ENCODE results near the gene SLF2.
"Not testable (repeated sequence)": the region's sequence is repeated elsewhere in the genome, so short reads cannot be mapped to it uniquely, and the experiment has no call there.

Gene SLF2

DNA sequence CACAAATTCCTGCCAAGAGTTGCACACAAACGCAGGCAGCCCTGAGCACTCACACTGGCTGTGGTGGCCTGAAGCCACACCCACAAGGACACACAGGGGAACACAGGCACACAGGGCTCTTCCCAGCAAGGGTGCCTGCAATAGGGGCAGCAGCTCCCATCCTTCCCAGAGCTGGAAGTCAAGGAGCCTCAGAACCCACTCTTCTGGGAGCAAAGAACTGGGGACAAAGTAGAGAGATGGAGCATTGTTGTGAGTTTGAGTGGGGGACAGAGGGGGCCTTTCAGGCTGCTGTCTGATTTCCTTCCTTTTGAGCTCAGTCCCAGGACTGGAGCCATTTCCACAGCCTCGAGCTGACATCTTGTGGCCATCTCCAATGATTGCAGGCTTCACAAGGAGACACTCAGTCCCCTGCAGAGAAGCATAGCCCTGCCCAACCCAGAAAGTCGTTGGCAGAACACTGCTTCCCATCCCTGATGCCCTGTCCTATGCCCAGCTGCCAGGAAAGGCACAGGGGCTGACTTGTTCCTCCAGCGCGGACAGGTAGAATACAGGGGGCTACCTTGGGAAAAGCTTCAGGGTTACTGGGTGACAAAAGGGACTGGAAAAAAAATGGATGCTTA lies 34.4 kb upstream of the SLF2 start:
- DNase-seq, result no peak

DNA sequence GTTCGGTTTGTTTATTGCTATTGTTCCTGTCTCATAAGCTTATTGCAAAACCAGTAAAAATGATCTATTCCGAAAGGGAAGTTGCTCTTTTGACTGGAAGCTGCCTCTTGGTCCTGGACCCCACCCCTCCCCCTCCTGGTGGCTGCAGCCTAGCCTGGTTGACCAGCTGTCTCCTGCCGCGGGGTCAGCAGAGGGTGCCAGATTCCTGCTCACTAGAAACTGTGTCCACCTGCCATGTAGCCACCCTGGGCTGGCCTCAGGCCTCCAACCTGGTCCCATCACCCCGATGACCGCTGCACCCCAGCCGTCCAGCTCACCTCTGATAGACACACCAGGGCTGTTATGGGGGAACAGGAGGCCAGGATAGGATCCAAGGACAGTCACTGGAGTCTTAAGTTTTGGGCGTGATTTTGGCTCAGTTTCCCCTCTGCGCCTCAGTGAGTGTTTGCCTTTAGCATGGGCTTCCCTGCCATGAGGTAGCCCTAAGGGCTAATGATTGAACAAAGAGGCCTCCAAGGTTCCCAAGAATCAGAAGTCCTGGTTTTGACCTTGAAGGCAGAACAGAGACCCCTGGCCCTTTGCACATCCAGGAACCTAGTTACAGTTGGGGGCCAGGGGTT lies 32.9 kb upstream of the SLF2 start:
- DNase-seq, result no peak

DNA sequence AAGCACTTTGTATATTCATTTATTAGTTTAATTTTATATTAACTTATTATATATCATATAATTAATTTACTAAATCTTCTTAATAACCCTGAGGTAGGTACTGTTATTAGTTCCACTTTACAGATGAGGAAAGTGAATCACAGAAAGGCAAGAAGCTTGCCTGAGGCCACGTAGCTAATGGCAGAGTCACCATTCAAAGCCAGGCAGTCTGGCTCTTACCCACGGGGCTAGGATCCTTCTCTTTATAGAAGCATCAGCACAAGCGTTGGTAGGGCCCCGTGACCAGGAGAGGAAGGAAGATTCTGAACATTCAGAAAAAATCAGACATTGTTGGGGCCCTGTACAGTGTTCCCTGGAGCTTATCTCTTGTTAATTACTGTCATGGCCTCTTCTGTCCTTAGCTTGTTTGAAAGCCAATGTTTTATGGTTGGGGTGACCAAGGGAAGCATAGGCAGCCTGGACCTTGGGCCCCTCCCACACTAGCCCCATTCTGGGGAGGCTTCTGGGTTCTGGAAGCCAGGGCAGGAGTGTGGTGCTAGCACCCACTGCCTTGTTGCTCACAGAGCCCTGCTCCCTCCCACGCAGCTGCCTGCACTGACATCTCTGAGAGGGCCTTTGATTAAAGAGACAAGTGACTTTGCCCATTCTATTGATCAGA lies 31.1 kb upstream of the SLF2 start:
- no peak for DNase-seq

DNA sequence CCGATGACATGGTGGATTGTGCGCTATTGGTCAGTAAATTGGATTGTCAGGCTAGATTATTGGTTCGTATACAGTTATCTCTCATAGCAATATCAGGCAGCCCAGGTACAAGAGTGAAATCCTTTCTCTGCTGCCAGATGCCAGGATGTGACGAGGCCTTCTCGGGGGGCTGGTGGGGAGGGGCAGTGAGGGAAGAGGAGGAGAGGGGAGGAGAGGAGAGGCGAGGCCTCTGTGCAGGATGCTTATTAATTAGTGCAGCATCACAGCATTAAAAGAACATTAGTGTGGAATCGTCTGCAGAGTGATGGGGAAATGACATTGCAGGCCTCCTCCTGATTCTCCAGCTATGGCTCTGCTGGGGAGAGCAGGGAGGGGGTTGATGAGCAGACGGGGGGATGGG lies 30.5 kb upstream of the SLF2 start:
- DNase-seq, result no peak

DNA sequence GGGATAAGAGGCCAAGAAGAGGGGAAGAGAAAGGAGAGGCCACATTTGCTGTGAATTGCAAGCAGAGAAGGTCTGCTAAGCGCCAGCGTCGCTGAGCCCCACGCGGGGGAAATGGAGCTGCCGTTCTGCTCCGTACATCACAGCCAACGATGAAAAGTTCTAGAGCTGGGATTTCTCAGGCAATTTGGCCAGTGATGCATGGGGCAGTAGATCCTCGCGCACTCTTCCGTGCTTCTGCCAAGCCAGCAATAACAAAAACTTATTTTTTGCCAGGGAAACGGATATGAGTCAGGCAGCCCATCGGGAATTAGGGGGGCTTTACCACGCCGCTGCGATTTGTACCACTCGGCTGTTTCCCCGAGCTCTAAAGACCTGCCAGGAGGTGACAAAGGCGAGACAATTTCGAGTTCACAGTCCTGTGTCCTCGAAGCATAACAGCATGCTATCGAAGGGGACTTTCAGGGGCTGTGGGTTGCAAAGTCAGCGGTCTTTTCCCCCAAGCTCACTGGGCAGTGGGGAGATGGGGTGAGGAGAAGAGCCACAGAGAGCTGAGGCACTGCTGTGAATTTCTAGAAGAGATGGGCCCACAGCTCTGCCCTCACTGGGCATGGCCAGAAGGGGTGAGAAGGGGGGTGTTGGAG lies 30.0 kb upstream of the SLF2 start:
- DNase-seq, result no peak

DNA sequence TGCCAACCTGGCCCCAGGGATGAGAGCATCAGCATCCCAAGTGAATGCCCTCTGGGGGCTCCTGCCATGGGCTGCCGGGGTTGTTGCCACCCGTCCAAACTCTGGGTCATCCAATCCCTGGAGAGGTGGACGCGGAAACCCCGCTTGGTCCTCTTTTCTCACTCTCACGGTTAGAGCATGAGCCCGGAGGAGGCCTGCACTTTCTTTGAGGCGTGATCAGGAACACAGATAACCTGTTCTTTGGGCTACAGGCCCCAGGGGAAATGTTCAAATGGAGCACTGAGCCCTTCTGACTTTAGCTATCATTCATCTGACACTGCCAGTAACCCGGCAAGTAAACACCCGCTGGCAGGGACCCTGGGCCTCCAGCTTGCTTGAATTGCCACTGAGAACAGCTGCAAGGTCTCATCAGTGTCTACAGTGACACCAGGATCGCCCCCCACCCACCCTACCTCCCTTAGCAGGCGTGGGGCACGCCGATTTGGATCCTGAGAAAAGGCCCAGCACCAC lies 29.4 kb upstream of the SLF2 start:
- no peak for DNase-seq

DNA sequence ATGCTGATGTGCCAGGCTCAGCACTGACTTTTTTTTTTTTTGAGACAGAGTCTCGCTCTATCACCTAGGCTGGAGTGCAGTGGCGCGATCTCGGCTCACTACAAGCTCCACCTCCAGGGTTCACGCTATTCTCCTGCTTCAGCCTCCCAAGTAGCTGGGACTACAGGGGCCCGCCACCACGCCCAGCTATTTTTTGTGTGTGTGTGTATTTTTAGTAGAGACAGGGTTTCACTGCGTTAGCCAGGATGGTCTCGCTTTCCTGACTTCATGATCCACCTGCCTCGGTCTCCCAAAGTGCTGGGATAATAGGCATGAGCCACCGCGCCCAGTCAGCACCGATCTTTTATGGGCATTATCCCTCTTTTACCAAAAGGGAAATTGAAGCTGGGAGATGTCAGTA lies 27.2 kb upstream of the SLF2 start:
- DNase-seq, result not testable (repeated sequence)

DNA sequence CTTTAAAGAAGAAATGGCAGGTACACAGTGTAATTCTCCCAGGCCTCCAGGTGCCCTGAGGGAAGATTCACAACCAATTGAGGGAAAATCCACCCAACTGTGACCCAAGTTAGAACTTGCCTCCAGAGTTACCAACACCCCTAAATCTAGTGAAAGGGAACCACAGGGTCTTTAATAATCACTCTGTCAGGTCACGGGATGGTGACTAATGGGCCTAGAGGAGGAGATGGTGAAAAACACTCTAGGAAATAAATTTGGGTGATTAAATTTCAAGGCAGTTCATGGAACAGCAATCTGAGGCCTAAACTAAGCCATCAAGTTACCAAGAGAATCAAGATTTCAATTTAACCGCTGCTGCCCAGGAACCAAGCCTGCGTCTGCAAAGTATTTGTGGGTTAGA lies 26.7 kb upstream of the SLF2 start:
- no peak for DNase-seq

DNA sequence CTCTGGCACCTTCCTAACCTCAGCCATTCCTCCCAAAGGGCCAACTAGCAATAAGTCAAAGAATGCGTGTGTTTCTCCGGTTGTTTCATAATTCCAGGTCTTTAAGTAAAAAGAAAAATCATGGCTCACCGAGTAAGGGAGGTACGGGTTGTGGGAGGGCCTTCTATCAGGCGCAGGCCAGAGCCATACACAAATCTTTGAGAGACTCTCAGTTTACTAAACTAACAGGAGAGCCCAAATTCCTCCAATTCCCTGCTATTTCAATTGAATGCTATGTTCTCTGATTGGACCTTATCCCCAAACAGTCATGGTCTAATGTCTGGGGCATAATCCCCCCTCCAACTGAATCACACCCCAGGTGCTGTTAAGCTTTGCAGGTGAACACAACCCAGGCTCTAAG lies 26.2 kb upstream of the SLF2 start:
- DNase-seq, result no peak

DNA sequence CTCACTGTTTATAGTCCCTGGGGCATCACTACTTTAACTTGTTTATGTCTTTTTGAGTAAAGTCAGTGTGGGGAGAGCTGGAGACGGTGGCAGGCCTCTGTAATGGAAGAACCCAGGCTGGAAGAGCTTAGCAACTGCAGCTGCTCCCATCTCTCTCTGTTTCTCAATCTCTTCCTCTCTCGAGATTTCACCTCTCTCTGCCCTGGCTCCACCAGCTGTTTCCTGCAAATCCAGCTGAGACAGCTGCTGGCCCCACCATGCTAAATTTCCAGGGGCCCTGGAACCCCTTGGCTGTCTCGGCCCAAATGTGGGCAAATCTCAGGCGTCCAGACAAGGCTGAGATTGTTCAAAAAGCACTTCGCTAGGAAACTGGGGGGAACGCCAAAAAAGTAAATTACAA lies 25.8 kb upstream of the SLF2 start:
- DNase-seq, result no peak

DNA sequence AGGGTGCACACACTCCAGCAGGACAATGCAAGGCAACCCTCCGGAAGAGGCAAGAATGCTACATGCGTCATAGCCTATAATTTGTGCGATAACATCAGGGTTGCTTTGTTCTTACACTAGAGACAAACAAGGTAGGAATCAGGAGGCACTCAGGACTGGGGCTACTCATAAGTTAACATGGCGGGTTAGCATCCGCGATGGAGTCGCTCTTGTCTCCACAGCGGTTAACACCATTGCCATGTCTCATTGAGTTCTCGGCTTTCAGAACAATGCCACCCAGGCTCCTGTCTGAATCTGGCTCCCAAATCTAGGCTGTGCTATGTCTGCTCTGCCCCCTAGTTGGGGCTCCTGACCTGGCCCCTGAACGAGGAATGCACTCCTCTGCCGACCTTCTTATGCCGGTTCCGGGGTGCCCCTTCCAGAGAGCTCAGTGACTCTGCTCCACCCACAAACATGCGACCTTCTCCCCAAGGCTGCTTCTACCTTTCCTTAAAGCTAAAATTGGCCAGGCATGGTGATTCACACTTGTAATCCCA lies 24.9 kb upstream of the SLF2 start:
- DNase-seq, result no peak

DNA sequence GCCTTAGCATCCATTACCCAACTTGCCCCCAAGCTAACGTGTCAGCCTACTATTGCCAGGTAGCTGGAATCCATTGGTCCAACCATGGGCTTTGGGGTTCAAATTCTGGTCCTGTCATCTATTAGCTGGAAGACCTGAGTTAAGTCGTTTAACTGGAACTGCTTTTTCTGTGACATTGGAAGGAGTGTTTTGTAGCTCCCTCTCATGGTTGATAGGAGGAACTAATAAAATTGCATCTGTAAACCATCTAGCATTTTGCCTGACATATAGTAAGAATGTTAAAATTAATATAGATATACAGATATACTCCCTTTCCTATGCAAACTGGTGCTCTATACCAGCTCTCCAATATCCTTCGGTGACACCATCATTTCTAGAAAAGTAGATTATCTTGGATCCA lies 23.8 kb upstream of the SLF2 start:
- no peak for DNase-seq

DNA sequence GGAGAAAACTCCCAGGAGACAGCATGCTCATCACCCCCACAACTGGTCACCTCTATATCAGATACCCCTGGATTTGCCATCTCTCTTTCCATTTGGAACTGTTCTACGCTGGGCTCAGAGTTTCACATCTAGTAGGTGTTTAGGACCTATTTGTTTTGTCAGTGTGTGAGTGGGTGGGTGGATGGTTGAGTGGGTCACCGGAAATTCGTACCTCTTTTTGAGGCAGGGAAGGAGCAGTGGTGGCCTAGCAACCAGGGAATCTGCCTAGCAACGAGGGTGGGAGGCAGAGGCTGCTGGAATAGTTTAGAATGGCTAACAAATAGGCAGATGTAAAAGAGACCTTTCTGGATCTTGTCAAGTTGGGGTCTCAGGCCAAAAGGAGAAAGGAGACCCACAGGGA lies 23.2 kb upstream of the SLF2 start:
- DNase-seq, result no peak

DNA sequence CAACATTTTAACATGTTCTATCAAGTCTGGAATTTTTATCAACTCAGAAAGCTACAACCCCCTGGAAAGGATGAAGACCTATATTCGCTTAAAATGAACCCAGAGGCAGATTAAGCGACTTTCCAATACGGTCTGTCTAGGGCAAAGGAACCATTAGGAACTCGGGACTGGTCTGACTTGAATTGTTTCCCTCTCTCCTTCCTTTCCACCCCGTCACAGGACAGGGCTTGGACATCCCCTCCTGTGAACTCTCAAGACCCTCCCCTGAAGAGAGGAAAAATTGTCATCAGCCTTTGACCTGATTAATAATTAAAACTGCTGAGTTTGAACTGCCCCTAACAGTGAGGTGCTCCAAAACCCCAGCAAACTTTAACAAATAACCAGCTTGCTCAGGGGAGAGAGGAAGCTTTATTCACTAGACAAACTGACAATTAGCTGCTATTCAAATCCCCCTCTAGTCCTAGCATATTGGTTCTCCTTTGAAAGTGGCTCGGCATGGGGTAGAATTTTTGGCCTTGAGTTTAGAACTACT lies 22.6 kb upstream of the SLF2 start:
- no peak for DNase-seq

DNA sequence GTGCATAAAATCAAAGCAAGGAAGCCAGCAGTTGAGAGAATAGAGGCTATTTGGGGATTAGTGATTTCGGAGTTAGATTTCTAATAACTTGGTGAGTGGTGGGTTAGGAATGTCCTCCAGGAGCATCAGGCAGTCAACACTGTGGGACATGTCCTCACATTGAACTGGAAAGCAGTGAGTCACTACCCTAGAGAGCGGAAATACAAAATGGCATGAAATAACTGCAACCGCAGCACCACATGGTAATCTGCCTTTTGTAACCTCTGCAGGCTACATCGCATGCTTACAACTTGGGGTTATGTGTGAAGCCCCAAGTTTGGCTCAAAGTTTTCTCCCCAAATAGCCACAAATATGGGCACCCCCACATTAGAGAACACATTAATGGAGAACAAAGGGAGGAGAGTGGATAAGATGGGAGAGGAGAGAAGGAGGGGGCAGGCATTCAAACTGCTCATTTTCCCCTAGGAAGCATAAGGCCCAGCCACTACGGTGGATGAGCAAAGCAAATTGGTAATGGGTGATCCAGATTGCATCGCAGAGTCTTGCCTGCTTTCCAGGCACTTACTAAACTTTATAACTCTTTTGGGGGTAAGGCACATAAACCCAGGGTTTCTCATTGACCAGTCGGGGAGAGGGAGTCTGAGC lies 22.0 kb upstream of the SLF2 start:
- no peak for DNase-seq

DNA sequence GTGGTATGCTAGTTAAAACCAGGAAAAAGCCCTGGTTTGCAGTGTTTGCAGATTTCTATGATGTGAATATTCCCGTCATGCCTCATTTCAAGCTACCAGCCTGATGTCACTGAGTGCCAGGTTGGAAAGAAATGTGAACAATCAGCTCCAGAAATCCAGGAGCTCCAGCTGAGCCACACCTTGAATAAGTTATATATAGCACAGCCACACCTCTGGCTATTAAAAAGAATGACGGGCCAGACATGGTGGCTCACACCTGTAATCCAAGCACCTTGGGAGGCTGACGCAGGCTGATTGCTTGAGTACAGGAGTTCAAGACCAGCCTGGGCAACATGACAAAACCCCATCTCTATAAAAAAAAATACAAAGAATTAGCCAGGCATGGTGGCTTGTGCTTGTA lies 18.7 kb upstream of the SLF2 start:
- no peak for DNase-seq

DNA sequence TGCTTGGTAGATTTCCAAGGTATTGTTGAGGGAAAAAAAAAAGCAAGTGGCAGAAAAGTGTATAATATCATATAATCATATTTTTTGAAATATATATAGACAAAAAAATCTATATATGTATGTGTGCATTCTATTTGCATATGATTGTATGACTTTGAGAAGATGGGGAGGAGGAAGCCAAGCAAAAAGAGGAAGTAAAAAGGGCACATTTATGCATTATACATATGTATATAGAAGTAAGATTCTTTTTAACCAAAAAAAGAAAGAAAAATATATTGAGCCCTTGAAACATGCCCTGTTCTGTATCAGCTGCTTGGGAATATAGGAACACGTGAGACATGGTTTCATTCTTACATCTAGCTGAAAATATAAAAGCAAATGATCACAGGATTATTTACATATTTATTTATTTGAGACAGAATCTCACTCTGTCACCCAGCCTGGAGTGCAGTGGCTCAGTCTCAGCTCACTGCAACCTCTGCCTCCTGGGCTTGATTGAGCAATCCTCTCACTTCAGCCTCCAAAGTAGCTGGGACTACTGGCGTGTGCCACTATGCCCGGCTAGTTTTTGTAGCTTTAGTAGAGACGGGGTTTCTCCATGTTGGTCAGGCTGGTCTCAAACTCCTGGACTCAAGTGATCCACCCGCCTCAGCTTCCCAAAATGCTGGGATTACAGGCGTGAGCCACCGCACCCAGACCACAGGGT lies 18.0 kb upstream of the SLF2 start:
- DNase-seq, result no peak

DNA sequence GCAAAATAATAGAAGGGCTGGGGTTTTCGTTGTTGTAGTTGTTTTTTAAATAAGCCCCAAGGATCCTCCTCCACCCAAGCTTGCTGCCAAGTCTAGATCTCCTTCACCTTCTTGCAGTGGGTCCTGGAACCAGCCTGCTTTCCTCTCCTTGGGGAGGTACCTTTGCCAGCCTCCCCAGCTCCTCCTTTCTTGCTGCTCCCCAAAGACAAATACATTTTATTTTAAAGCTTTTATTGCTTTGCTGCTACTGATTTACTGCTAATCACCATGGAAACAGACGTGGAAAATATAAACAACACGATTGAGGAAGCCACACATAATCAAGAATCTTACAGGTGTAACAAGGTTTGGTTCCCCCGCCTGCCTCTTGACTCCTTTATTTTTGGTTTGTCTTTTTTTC lies 17.4 kb upstream of the SLF2 start:
- no peak for DNase-seq

DNA sequence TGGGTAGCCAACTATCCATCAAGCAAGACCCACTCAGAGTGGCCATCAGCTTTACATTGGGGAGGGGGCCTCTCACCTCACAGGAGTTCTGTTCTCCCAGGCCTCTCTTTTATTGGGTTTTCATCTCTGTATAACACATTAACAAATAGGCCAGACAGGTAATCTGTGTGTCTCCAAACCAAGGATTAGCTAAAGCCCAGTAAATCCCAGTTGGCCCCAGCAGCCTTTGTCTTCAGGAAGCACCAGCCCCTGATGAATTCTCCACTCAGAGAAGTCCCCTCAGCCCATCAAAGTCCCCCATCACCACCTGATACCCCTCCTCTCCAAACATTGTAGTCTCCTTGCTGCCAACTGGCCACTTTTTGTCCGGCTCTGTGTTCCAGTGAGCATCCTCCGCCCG lies 16.9 kb upstream of the SLF2 start:
- no peak for DNase-seq

DNA sequence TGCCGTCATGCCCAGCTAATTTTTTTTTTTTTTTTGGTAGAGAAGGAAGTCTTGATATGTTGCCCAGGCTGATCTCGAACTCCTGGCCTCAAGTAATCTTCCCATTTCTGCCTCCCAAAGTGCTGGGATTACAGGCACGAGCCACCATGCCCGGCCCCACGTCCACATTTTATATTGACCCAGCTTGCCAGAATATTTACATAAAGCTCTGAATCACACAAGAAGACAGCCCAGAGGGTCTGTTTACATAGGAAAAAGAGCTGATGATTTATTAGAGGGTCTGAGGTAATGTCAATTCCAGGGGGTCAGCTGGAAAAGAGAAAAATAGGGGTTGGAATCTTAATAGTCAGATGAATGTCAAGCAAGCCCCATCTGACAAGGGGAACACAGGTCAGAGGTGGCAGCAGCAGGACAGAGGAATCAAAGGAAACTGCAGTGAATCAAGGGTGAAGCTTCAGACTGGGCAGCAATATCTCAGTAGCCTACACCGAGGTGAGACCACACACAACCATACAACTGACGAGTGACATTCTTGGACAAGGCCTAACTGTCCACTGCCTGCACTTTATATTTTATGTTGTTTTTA lies 15.8 kb upstream of the SLF2 start:
- DNase-seq, result no peak

DNA sequence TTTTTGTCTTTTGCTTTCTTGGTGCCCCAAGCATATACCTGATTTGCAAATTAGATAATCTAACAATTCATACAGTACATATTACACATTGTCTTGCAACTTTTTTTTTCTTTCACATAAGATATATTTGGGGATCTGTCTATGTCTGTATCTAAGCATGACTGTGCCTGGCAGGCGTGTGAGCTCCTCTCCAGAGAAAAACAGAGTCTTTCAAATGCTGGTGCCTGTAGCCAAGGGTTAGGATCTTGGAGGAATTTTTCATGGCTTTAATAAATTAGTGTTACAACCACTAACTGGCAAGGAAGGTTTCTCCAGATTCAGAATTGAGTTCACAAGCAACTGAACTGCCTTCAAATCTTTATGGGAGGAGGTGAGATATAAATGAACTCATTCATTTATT lies 14.8 kb upstream of the SLF2 start:
- no peak for DNase-seq

DNA sequence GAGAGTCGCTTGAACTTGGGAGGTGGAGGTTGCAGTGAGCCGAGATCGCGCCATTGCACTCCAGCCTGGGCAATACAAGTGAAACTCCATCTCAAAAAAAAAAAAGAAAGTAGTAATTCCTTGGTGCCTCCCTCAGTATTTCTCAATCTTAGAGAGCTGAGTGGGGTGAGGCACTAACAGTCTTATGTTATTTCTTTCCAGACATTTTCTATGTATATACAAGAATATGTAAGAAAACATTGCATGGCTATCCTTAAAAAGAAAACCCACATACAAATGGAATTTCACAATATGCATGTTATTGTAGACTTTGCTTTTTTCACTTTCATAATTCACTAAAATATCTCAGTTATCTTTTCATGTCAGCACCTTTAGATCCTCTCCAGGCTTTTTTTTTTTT lies 13.6 kb upstream of the SLF2 start:
- DNase-seq, result no peak

All from effector CD4-positive, alpha-beta T cell (primary cell).